ENCODE results near the gene PHPT1.

The PHPT1 gene

DNA sequence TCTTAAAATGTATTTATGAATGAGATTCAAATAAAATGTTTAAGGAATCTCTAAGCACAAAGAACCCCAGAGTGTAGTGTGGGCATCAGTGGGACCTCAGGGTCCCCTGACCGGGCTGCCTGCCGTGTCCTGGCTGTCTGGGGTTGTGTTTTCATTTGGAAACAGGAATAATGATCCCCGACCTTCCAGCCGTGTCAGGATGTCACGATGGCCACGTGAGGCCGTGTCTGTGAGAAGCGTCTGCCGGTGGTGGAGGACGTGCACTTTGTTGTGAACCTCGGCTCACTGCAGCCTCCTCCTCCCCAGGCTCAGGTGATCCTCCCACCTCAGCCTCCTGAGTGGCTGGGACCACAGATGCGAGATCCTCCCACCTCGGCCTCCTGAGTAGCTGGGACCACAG is 41.5 kb downstream of the PHPT1 start:
- no peak for DNase-seq

DNA sequence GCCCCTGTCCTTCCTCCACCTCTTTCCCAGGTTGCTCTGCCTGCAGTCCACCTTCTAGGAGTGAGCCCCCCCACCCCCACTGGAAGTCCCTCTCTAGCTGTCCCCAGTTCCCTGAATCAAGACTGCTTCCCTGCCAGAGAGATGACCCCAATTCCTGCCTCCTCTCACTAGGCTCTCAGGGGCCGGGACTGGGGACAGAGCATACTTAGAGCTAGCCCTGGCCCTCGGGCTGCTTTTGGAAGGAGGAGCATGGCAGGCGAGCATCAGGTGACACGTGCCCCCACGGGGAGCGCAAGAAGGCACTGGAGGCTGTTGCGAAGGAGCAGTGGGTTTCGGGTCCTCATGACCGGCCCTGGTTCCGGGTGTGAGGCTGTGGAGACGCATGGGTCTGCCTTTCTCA is 46.8 kb downstream of the PHPT1 start:
- DNase-seq, result no peak

GRCh38 chr9:136898483-136899100 is 49.4 kb downstream of the PHPT1 start:
- no peak for DNase-seq

- no peak for DNase-seq
Observed at GRCh38 chr9:136899196-136899595, 50.0 kb downstream of the PHPT1 start.

GRCh38 chr9:136900556-136900955 is 51.3 kb downstream of the PHPT1 start:
- DNase-seq, result no peak
